HG03442 (cell line): ENCODE measurements around the gene CDH4.

ENCODE experiments used
- ATAC-seq: cut with Tn5 transposase; IDR thresholded peaks from one replicate; pipeline ENCODE4 v1.9.1; 2021; ENCODE audit warnings: mild to moderate bottlenecking, moderate library complexity; ENCODE audit not compliant: unreplicated experiment

CDH4 gene

DNA sequence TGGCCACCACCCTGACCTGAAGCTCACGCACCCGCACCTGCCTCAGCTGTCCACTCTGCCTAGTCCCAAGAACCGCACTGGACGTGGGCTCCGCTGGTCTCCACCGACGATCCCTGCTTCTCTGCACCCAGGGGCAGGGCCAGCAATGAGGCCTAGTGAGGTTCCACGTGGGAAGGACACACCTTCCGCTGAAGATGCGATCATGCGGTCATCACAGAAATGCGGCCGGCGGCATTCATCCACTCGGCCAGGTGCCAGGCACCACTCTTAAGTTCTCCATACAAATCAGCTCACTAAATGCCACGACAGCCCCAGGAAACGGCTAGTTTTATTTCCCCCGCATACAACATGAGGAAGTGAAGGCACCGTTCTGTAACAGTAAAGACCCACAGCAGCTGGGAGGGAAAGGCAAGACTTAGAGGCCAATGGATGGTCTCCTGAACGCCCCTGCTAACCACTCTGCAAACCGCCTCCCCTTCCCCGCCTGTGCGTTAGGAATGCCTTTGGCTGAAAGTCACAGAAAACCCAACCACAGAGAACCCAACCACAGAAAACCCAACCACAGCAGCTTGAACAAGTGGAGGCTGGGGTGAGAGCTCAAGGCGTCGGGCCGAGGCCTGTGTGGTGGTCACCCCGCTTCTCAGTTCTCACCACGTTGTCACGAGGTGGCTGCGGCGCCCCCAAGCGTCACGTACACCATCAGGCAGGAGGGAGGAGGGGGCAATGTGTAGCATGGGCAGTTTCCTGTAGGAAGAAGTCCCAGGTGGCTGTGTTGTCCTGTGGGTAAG, 609.2 kb downstream of the CDH4 start:
- ATAC-seq: no peak

DNA sequence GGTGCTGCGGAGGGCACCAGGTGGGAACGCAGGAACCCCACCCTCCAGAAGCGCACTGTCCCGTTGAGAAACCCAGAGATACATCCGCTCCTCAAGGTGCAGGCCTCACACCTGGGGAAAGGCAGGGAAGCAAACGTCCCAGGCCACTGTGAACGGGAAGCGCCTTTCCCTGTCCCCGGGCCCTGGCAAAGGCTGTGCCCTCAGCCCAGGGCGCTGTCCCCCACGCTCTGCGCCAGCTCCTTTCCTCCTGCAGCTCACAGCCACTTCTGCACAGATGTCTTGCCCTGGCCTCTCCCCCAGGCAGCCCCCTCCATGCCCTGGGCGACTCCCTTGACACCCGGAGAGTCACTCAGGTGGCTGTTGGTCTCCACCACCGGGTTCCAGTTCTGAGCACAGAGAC, 609.8 kb downstream of the CDH4 start:
- no peak for ATAC-seq

DNA sequence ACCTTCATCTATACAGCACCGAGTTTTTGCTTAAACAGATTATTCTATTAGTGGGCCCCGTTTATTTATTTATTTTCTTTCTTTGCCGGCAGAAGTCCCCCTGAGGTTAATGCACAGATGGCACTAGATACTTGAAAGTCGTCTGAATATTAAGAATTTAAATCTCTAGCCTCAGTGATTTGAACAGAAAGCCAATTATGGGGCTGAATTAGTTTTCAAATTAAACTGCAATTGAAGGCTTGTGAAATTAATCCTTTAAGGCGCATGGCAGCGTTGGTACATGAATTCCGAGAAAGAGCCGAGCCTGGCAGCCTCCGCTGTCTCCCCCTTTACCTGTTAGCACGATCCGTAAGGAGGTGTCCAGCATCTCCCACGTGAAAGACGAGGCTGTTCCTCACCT, 610.8 kb downstream of the CDH4 start:
- no peak for ATAC-seq

DNA sequence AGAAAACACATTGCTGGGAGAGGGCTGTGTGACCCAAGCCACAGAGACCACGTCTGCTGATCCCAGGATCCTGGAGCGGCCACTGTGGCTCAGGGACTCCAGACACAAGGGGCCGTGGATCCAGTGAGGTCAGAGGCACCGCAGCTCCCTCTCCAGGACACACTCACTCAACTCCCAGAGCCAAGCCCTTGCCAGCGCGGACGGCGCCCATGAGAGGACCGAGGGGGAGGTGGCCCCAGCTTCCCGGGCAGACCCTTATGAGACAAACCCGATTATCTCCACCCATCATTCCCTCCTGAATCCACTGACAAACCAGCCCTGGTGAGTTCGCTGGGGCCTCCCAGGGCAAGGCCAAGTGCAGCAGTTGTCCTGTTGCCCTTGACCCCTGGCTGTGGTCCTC, 612.4 kb downstream of the CDH4 start:
- ATAC-seq: no peak

DNA sequence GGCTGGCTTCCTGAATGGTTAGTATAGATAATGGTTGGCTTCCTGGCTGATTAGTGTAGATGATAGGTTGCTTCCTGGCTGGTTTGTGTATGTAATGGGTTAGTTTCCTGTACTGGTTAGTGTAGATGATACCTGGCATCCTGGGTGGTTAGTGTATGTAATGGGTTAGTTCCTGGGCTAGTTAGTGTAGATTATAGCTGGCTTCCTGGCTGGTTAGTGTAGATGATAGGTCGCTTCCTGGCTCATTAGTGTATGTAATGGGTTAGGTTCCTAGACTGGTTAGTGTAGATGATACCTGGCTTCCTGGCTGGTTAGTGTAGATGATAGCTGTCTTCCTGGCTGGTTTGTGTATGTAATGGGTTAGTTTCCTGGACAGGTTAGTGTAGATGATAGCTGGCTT, 613.3 kb downstream of the CDH4 start:
- no peak for ATAC-seq

DNA sequence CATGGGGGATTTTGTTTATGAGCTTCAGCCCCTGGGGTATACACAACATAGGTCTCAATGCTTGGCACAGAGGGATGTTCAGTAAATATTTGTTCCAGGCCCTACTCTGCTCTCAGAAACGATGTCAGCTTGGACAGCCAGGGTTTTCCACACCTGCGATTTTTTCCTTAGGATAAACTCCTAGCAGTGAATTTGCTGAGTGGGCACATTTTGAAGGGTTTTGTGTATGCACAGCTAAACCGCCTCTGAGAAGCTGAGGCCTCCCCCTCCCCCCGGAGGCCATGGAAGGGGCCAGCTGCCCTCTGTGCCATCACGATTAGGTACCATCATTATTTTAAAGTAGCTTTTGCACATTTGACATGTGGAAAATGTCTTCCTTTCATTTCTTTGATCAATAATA, 614.1 kb downstream of the CDH4 start:
- ATAC-seq: no peak

DNA sequence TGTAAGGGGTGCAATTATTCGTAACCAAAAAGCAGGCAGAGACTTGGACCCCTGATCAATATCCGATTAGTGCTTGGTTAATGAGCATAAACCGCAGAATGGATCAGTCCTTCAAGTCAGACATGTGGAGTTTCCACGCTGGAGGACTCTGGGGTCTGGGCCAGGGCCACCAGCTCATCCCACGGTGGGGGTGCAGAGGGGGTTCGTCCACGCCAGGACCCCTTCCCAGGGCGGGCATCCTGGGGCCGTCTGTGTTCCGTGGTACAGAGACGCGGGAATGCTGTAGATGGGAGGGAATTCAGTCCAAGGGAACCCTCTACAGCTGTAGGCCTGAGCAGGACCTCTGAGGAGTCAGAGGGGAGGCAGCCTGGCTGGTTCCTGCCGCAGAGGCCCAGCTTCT, 615.9 kb downstream of the CDH4 start:
- ATAC-seq: no peak

DNA sequence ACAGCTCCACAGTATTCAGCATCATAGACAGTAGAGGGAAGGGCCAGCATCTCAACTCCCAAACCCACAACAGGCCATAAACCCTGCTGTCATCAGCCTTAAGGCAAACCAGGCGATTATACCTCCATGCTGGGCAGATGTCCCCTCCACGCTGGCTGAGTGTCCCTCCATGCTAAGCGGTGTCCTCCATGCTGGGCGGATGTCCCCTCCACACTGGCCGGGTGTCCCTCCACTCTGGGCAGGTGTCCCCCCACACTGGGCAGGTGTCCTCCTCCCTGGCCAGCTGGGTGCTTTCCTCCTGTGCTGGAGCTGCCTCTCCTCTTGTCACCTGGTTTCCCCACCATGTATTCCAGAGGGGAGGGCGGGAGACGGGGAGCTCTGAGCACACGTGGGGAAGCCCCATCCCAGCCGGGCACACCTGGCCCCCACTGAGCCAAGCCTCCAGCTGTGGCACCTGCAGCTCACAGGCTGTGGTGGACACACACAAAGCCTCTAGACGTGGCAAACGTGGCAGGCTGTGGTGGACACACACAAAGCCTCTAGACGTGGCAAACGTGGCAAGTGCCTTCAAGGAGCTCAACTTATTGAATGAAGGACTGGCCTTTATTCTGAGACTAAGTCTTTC, 616.5 kb downstream of the CDH4 start:
- no peak for ATAC-seq

DNA sequence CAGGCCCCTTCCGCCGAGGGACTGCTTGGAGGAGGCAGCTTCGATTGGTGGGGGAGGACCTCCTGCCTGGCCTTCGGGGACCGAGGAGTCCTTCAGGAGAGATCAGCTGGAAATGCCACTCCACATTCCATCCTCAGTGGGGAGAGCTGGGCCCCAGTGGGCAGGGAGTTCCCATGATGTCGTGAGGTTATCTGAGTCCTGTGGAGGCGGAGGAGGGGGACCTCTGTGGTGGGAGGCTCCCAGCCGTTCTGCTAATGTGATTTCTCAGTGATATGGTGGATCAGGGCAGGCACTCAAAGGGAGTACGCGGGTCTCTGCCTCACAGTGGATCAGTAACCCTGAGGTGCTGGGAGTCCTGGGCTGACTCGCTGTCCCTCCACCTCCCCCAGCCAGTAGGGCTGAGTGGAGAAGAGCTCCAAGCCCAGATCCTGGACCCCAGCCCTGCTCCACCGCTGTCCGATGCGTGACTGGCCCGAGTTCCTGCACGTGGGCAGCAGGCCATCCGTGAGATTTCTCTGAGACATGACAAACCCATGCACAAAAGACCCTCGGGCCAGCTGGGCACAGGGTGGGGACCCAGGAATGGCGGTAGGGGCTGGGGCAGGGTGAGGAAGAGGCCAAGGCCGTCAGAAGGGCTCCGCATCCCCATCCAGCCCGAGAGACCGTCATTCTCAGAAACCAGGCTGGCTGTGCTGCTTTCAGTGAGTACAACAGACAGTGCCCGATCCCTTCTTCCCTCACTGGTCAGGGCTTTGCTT, 617.9 kb downstream of the CDH4 start:
- no peak for ATAC-seq

DNA sequence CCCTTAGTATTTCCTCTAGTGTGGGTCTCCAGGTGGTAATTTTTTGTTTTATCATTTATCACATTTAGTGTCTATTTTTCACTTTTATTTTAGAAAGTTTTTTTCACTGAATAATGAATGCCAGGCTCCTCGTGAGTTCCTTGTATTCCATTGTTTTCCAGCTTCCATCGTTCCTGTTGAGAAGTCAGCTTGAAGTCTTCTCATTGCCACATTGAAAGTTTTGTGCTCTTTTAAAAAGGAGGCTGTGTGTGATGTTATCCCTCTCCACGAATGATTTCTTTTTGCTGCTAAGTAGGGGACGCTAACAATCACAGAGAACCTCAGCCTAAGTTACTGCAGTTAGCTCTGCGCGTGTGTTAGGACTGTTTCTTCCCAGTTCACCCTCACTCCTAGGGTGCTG, 619.1 kb downstream of the CDH4 start:
- no peak for ATAC-seq

DNA sequence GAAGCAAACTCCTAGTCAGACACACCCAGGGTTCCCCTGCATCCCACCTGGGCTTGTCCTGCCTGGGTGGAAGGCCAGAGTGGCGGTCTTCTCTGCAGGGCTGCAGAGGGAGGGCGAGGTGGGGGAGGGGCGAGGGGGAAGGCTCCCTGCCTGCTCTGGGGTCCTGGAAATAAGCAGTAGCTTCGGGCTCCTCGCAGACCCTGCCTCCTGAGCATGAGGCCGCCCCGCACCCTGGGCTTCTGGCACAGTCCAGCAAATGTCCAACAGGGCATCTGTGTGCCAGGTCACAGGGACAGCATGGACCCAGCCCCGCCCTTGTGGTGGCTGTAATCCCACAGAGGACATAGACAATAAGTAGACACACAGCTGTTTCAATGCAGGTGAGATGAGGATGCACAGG, 619.9 kb downstream of the CDH4 start:
- no peak for ATAC-seq

DNA sequence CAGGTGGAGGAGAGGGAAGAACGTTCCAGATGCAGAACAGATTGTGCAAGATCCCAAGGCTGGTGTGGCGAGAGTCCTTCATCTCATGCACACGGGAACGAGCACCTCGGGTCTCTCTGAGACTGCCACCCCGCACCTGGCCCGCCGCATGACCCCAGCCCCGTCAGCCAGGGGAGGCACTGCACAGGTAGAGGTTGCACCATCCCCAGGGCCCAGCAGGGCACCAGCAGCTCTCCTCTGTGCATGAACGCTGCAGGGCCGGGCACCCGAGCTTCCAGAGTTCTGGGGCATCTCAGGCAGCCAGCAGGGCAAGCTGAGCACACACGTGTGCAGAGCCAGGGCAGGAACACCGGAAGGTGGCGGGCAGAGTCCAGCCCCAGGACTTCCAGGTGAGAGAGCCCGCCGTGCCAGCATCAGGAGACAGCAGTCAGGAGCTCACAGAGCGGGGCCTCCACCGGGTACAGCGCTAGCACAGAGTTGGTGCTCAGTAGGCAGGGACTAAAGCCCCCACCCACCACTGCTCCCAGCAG, 620.4 kb downstream of the CDH4 start:
- no peak for ATAC-seq

DNA sequence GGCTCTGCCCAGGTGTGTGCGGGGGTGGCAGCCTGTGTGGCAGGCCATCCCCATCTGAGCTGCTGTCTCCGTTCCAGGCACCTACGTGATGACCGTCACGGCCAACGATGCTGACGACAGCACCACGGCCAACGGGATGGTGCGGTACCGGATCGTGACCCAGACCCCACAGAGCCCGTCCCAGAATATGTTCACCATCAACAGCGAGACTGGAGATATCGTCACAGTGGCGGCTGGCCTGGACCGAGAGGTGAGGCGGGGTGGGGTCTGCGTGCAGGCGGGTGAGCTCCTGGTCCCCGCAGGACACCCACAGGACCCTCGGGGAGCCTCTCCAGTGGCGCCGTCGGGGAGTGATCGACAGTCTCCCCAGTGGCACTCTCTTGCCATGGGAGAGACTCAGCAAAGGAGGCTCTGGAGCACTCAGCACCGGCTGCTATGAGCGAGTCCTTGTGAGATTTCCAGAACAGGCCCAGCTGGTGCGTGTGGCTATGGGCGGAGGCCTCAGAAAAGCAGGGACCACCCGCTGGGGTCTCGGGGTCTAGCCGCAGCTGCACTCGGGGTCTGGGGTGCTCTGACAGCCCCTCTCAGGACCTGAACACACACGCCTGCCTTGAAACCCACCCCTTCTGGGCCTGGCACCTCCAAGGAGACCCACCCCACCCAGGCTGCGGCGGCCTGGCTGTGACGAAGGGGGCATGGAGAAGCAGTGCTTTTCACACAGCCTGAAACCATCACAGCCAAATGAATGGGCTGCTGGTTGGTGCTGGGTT, 621.8 kb downstream of the CDH4 start:
- ATAC-seq: no peak

DNA sequence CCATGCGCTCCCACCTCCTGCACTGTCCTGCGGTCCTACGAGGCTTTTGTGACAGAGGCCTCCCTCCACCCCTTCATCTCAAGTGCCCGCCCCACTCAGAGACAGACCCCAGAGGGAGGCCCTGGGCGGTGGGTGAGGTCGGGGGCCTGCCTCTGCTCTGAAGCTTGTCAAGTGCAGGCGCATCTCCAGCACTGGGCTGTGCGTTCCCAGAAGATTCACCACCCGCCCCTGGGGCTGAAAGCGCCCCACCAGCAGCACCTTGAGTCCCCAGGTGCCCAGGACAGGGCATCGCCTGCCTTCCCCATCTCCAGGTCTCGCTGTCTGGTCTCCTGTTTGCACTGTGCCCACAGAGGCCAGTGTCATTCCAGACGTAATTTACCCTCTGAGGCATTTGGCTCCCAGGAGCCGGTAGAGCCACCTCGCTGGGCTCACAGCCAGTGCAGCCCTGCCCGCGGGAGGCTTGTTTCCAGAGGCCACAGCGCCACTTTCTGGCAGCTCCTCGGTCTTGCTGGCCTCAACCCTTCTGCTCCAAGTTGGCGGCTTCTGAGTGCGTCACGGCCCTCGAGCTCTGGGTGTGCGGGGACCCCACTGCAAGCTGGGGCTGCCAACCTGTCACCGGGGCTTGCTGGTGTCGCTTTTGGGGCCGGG, 622.5 kb downstream of the CDH4 start:
- ATAC-seq: no peak

DNA sequence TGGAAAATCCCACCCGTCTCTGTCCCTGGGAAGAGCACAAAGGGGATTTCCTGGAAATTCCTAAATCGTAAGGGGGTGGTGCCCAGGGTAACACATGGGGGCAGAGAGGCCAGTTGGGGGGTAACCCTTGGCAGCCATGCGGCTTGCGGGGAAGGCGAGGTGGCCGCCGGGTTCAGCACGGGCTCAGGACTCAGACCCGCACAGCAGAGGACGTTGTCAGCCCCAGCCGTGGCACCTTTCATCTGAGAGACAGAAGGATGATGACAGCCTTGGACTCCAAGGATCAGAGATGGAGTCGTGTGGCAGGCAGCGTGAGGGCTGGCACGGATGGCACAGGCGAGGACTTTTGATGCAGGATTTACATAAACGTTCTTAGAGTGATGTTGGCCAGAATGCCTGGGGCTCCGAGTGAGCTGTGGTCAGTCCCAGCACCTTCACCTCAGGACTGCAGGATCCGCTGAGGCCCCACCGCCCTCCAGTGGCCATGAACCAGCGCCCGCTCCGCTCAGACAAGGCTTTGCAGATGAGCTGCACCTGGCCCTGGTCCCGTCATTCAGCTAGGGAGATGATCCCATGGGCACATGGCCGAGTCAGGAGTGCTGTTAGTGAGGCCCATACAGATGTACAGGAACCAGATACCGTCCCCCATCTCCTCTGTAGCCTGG, 623.3 kb downstream of the CDH4 start:
- no peak for ATAC-seq

DNA sequence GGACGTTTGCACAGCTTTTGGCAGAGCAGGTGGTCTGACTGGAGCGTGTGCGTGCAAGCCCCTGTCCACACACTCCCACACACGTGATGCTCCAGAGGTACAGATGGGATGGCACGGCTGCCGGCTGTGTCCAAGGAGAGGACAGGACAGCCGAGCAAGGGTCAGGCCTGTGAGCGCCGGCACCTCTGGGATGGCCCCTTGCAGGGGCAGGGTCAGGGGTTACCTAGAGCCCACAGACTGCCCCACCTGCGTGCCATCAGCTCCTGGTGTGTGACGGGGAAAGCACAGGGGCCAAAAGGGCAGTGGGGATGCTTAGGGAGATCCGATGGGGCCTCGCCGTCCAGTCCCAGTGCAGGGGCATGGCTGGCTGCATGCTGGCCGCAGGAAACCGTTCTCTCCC, 623.9 kb downstream of the CDH4 start:
- ATAC-seq: no peak

DNA sequence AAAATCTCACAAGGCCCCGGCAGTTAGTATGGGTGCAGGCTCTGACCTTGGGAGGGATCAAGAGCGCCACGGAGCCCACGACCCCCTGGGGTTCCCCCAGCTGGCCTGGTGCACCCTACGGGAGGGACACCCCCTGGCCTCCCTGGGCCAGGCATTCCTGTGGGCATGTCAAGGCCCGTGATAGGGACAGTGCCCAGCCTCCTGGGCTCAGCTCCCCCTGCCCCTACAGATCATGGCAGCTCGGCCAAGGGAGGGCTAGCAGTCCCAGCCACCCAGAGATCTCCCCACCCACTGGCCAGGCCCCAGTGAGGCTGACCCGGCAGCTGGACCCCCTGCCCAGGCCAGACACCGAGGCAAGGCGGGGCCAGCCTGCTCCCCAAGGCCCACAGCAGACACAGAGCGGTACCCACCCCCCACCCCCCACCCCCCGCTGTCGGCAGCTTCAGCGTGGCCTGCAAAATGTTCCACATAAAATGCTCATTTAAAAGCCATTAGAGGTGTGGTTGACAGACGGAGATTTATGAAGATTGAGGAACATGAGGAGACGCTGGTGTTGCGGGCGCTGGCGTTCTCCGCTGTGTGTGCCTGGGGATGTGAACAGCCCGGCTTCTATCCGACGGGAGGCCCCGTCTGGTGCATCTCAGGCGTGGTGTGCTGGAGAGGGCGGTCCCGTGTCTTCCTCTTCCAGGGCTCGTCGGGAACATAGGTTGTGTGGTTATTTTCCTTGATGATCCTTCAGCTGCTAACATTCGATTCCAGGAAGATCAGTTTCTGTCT, 625.1 kb downstream of the CDH4 start:
- ATAC-seq: no peak

DNA sequence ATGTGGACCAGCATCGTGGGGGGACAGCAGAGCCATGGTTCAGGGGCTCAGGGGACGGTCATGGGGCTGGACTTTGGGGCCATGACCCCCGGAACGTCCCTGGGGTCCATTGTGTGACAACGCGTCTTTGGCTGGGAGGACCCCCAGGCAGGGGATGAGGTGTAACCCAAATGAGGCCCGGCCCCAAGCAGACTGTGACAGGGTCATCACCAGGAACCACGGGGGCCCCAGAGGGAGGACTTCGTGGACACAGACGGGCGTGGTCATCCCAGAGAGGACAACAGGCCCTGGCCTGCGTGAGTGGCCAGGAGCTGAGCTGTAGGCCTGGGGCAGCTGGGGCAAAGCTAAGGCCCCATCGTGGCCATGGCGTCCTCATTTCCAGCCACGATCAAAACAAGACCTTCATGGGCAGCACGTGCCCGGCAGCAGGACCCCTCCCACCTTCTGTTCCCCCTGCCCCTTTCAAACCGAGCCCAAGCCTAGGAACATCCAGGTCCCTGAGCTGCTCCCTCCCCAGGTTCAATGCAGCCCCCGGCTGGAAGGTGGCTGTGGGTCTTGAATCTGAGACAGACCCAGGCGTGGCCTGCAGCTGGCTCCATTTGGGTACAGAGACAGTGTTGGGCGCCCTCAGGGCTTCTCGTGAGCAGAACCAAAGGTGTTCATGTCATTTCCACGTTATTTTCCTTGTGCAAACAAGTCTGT, 625.9 kb downstream of the CDH4 start:
- ATAC-seq: no peak
